Measurements from ENCODE around the gene DMC1.
"Not testable (repeated sequence)": the region's sequence is repeated elsewhere in the genome, so short reads cannot be mapped to it uniquely, and the experiment has no call there.

Gene DMC1

DNA sequence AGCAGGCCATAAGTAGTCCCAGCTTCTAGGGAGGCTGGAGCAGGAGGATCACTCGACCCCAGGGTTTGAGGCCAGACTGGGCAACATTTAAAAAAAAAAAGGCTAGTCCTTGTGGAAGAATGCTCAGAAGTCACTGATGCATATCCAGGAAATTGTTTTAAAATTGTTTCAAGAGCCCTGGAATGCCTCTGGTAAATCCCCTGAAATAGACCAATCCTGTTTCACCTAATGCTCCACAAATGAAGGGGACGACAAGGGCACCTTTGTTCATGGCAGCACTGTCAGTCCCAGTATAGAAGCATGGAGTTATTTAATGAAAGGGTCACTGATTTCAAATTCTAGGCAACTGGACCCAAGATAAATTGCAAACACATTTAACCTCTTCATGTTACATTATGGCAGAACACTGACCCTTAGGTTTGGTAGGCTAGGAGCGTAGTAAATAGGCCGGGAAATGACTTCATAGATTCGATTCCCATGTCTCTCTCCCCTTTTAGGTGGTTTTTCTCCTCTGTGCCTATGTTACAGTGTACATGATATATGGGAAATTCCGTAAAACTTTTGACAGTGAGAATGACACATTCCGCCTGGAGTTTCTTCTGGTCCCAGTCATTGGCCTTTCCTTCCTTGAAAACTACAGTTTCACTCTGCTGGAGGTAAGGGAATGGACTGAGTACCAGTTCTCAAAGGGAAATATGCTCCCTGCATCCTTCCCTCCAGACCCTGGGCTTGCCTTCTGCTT lies 90.7 kb downstream of the DMC1 start:
- H3K4me3 ChIP-seq (ENCODE audit: low read length), result no peak overlapping the region
- no peak for DNase-seq (ENCODE audit: low read depth, low spot score)

DNA sequence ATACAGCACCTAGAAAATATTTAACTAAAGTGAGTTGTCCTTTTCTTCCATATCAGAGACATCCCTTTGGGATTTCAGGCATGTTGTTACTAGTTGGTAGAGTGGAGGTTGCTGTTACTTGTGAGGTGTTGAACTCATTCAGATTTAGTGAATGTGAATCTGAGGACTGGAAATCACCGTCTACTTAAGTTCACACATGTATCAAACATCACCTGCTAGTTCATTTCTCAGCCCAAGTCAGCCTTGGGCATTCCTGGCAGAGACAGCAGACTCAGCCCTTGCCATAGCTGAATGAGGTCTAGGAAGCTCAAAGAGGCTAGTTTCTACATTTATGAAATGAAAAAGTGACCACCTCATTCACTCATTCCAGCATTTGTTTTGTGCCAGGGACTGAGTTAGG lies 92.4 kb downstream of the DMC1 start:
- DNase-seq (ENCODE audit: low read depth, low spot score), result no peak

DNA sequence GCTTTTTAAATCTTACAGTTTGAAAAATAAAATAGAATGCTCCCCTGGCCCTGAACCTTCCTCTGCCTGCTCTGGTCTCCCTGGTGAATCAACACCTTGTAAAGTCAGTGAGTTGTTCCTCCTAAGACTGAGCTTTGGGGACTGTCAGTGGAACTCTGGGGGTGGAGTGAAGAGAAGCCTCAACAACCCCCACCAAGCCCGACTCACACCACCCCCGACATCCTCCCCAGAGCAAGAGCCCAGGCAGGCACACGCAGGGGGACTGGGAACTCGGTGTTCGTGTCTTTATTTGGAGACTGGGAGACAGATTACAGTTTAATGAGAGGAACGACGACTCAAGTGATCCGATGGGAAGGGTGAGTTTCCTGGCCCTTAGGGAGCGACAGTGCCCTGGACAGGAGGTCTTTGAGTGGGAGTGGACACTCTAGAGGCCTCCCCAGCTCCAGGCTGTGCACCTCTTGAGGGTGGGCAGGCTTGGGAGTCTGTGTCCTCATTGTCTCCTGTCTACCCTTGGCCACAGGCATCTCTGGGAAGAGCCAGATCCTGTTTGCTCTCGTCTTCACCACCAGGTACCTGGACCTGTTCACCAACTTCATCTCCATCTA lies 95.9 kb downstream of the DMC1 start:
- no peak for DNase-seq (ENCODE audit: low read depth, low spot score)
- no peak overlapping the region for H3K4me3 ChIP-seq (ENCODE audit: low read length)

More for the DNA sequence above, 92.4 kb downstream of the DMC1 start:
- H3K4me3 ChIP-seq (ENCODE audit: low read length), result no peak overlapping the region

DNA sequence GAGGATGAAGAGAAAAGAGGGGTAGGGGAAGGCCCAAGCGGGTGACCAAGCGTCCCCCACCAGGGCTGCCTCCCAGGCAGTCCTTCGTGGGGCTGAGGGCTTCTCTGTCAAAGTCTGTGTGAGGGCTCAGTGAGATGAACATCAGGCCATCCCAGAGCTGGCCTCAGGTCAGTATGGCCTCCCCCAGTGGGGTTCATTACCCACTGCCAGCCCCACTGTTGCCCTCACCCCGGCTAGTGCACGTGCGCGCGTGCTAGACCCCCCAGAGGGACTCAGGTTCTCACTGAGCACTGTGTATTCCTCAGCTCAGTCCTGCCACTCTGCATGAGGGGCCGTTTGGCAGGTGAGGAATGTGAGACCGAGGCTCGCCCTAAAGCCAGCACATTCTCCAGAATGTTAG lies 98.7 kb downstream of the DMC1 start:
- no peak overlapping the region for H3K4me3 ChIP-seq (ENCODE audit: low read length)
- no peak for DNase-seq (ENCODE audit: low read depth, low spot score)

GRCh38 chr22:38470179-38470578 lies 99.8 kb downstream of the DMC1 start:
- not testable (repeated sequence) for DNase-seq (ENCODE audit: low read depth, low spot score)

GRCh38 chr22:38469306-38469781 lies 100.6 kb downstream of the DMC1 start:
- no peak for DNase-seq (ENCODE audit: low read depth, low spot score)
- no peak overlapping the region for H3K4me3 ChIP-seq (ENCODE audit: low read length)

More at GRCh38 chr22:38470179-38470578, 99.8 kb downstream of the DMC1 start:
- not testable (repeated sequence) for H3K4me3 ChIP-seq (ENCODE audit: low read length)
